RCC 7860 (cell line): ENCODE data around the gene SULT2B1.

Source experiments
- DNase-seq: peaks from one replicate; pipeline ENCODE4 v3.0.0-alpha.2; 2015; ENCODE audit warnings: low spot score
- FAIRE-seq: peaks from 2 replicates; lab custom pipeline; 2012; peaks lifted over from hg19 to GRCh38; lab: Jason Lieb, UNC

The SULT2B1 gene

GRCh38 chr19:48646001-48646721 is 94.2 kb downstream of the SULT2B1 start, which contains the start of gene CA11:
TSS of gene CA11 (minus strand) at chr19:48646187. CDS start at chr19:48645632, 555 bp downstream.
- DNase-seq: peak; percentile 16
- FAIRE-seq: no peak

GRCh38 chr19:48646722-48647216 is 94.8 kb downstream of the SULT2B1 start:
- FAIRE-seq (no peak), DNase-seq (no peak)

- DNase-seq (no peak), FAIRE-seq (no peak)
Observed at GRCh38 chr19:48648134-48648533, 96.2 kb downstream of the SULT2B1 start.
